Stimulated activated CD8-positive, alpha-beta memory T cell treated with anti-CD3 and anti-CD28 coated beads, Interleukin-12 subunit alpha, Interleukin-12 subunit beta, amount 100 ng/mL, for 1 hour (primary cell): ENCODE results near the gene METTL24.

Experiments used
- DNase-seq: peaks from one replicate; pipeline ENCODE4 v3.0.0-alpha.2; 2020; ENCODE audit warnings: low read depth

METTL24 gene, protein sequence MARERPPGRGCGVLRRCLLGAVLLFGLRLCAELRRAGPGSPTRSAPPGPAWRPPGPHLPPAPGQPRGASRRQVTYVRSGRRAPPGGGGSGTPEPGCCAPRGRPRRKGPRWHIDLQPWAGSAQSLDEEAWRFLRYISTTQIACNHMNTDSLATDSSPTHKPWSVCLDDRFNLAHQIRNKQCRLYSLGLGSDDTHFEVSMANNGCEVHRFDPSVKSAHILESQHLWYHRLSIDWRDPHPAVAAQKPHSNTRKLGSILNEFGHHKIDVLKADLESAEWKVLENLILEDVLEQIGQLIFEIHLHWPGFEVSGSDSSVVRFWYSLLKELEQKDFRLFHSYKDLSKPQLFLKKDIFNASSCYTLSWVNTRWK

GRCh38 chr6:110357664-110358552, at the start of gene METTL24:
METTL24 (minus strand) TSS chr6:110358349; CDS start chr6:110358272, 77 bp downstream.
- DNase-seq: no peak

- DNase-seq: no peak
These were observed 46.5 kb upstream of the METTL24 start for GRCh38 chr6:110404607-110405006.

DNA sequence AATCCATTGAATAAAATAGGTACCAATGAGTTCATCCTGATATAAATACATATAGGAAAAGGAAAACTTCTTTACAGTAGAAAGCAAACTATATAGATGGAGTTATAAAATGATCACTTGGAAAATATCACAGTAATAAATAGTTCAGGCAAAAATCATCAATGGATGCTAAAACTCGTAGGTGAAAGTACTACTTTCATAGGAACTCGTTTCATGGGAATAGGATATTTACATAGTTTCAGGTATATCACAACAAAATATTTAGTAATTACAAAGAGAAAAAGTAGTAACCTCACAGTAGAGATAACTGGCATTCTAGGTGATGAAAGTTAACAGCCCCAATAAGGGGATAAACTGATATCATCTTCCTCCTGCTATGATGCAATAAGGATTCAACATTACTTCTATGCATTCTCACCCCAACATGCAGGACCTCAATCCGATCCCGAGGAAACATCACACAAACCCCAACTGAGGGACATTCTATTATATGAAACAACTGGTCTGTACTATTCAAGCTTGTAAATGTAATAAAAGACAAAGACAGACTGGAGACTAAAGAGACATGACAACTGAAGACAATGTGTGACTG, 43.5 kb upstream of the METTL24 start:
- no peak for DNase-seq

- DNase-seq: no peak
These were observed 42.1 kb upstream of the METTL24 start for GRCh38 chr6:110400208-110400607.

DNA sequence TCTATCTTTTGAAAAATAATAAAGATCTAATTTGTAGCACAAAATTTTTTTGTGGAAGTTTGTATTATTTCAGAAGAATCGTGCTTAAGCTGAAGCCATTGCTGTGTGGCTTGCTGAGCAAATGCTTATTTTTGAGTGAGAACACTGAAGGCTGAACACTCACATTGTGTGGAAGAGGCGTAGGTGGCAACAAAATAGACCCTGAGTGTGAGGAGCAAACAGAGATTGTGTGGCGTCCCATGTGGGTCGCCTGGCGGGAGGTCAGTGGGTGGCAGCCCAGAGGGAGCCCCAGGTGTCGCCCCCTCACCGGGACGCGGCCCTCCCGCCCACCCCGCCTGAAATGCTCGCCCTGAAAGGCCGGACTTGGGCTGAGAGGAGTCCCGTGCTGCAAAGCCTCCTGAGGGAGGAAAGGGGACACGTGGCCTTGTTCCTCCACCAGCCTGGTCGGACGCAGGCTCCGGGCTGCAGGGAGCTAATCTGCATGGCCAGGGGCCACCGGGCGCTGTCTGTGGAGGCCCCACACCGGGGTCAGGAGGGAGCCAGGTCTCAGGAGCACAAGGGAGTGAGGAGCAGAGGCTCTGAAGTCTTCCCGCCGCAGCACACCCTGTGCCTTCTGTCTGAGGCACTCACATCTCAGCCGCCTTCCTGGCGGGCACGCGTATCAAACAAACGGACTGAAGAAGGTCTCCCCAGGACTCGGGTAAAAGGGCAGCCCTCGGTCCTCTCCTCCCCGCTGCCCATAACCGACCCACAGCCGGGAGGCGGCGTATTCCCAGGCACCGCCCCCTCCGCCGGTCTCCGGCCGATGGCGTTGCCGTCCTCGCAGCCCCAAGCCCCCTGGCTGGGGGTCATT, 41.3 kb upstream of the METTL24 start:
- DNase-seq: no peak

DNA sequence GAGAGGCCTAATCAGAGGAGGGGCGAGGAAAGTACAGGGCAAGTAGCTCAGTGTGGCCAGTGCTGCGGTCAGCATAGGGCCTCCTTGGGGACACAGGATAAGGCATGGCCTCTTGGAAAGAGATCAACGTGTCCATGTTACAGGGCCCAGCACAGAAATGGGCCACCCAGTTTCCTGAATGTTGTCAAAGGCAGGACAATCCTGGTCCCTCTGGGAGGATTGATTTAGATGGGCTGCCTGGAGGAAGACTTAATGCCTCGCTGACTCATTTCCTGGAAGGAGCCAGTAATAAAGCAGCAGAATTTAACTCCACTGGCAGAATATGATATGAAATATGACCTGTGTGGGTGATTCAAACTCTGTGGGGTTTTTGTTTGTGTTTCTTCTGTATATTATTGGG, 40.6 kb upstream of the METTL24 start:
- no peak for DNase-seq

DNA sequence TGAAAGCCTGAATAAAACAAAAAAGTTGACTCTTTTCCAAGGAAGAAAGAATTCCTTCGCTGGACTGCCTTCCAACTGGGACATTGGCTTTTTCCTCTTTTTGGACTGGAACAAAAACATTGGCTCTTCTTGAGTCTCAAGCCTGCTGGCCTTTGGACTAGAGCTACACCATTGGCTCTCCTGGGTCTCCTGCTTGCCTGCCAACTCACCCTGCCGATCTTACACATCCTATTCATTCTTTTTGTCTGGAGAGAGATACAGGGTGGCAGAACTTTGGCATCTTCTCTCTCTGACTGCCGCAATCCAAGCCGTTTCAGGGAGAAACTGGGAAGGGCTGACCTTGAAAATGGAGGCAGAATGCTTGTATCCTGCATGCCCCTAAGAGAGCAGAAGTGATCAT, 37.1 kb upstream of the METTL24 start:
- DNase-seq: no peak

GRCh38 chr6:110394409-110394808, 36.3 kb upstream of the METTL24 start:
- no peak for DNase-seq

DNA sequence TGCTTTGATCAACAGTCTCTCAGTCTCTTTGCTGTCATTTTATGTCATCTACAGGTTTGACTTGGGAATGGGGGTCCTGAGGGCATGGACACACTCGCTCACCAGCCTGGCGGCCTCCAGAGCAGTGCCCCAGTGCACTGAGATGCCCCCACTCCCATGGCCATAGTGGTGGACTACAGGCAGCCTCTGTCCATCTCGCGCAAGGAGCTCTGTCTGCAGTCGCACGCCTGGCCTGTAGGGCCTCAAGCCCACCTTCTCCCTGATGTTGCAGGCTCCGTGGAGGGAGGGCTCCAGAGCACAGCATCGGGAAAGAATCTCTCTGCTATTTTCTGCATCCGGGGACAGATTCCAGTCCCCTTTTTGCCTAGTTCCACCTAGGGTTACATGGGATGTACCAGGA, 34.6 kb upstream of the METTL24 start:
- DNase-seq: no peak

DNA sequence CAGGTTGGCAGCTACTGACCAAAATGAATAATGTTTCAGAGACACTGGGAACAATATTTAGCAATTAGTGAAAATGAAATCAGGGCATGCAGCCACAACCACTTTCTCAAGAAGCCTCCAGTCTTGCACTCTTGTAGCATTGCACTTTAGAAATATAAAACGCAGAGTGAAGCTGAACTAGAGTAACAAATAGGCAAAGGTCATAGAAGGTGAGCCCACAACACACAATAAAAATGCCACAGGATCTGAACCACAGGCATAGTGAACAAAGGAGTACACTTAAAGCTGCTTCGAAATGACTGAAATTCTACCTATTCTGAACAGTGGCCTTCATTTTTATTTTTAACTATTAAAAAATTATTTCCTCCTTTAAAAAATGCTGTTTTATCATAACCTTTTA, 32.3 kb upstream of the METTL24 start:
- no peak for DNase-seq

GRCh38 chr6:110389689-110390382, 31.7 kb upstream of the METTL24 start:
- DNase-seq: no peak

- no peak for DNase-seq
These were observed 29.8 kb upstream of the METTL24 start for GRCh38 chr6:110387986-110388385.

- no peak for DNase-seq
These were observed 27.3 kb upstream of the METTL24 start for GRCh38 chr6:110385458-110385863.

GRCh38 chr6:110378552-110378951, 20.4 kb upstream of the METTL24 start:
- DNase-seq: no peak

- no peak for DNase-seq
These were observed 10.9 kb upstream of the METTL24 start for GRCh38 chr6:110369066-110369465.

DNA sequence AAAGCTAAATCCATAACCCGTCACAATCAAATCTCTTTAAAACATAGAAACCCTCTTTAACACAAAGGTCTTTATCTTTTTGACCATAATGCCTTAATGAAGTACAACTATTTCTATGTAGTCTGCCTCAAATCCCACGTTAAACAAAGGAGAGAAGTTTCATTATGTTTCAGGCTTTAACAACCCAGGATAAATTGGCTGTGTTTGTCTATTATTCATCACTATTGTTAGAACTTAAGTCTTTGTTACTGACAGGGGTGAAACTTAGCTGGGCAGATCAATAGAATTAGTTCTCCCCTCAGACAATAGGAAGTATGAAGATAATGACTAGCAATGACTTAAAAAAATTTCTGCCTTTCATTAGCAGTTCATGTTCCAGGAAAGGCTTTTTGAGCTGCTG, 10.1 kb upstream of the METTL24 start:
- no peak for DNase-seq

DNA sequence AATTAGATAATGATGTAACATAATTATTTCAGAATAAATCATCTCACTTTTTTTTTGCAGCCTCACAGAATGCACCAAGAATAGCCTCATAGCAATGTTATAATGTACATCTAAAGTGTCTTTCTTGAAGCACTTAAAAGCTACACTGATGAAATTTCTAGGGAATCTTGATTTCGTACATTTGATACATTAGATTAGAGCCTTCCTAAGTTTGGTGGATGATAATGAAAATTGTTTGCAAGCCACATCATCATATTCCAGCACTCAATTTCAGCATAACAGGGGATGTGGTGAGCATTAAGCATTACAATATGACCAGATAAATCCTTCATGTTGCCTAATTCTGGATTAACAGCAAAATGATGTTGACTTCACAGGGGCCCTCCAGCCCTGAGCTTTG, 9.7 kb upstream of the METTL24 start:
- DNase-seq: no peak

DNA sequence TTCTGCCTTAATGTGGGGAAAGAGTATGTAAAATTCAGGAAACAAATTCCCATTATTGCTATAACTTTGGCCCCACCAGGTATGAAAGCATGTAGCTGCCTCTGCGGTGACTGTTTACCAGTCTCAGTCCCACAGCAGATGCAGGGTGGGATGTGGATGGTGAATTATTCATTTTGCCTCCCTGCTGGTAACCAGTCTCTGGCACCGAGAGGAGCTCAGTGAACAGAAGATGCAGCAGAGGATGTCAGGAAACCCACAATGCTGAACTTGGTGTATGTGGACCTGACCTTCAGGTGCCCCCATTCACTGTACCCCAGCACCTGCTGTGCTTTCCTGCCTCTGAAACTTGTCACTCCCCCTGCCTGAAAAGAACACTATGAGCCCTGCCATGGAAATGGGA, 8.8 kb upstream of the METTL24 start:
- no peak for DNase-seq

- no peak for DNase-seq
These were observed 8.1 kb upstream of the METTL24 start for GRCh38 chr6:110366256-110366655.

DNA sequence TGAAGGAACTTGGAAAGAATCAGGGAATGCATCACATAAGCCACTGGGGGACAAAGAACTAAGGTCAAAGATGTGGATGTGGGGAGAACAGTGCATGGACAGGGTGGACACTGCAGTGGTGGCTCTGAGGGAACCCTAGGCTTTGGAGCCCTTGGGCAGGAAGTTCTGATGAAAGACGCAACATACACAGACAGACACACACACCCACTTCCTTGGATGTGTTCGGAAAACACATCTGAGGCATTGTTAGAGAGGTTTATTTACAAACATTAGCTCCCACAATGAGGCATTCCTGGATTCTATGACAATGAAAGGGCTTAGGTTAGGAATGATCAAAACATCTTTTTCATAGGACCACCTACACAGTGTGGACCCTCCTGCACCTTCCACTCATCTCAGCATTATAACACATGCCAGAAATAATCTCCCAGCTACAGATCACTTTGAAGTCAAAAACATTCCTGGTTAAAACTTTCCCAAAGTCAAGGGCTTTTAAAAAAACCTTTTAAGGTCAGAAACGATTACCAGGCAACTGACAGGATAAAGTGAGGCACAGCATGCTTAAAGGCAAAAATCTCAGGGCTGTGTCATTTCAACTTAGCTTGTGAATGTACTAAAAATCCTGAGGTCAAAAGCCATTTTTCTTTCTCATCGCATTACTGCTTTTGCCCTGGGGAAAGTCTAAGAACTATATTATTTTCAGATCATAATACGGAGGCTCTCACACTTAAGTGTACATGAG, 6.4 kb upstream of the METTL24 start:
- no peak for DNase-seq

DNA sequence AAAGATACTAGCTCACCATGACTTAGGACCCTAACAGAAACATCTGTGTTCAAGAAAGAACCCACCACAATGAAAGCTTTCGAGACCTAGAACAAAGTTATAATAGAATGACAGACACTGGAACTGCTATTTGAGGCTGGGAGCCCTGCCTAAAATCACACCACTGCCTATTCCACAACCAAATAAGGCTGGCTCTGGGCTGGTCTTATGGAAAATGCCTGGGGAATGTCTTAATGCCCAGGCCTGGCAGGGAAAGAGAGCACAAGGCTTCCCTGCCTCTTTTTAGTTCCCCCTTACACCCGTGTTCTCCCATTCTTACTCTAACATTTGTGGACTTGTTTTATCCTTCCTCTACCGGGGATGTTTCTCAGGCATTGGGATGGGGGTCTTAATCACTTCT, 5.6 kb upstream of the METTL24 start:
- DNase-seq: no peak
